ENCODE measurements around the gene SLC25A38.

SLC25A38 gene

GRCh38 chr3:39427506-39427905 is 44.3 kb downstream of the SLC25A38 start:
- H3K4me3 ChIP-seq (ENCODE audit: insufficient read length, low read depth) = no peak overlapping the region
- DNase-seq (ENCODE audit: low read depth, low spot score) = no peak

DNA sequence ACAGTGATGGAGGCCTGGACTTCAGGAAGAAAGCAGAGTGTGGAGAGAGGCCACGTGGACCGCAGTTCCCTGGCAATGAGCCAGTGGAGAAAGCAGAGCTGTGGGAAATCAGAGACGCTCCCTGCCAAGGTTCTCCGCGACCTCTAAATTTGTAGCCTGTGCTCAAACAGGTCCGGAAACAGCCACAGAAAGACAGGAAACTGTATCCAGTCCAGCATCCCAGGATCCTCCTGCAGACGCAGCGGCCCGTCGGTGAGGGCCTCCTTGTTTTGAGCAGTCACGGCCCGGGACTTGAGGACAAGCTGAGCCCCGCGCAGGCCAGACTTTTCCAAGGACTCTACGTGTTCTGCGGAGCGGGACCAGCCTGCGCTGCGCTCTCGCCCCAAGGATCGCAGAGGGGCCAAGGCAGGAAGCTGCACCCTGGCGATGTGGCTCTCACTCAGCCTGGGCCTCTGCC is 45.6 kb downstream of the SLC25A38 start:
- Histone ChIP-seq H3K9me3 (ENCODE audit: insufficient read depth, low read length) (no peaks in the 10 kb centered on the region), H3K4me3 (ENCODE audit: insufficient read length, low read depth) (no peak overlapping the region), H3K36me3 (ENCODE audit: insufficient read depth, insufficient read length, low read length) (no peaks in the 10 kb centered on the region), H3K27me3 (ENCODE audit: insufficient read depth, insufficient read length) (no peaks in the 10 kb centered on the region), H3K9ac (ENCODE audit: insufficient read length, low read depth) (no peak overlapping the region), H3K4me1 (ENCODE audit: insufficient read depth, insufficient read length) (no peaks in the 10 kb centered on the region)
- no peak for TF ChIP-seq YY1 (IDR thresholded peaks at IDR 0.05; ENCODE audit: insufficient read depth, insufficient read length)
- TF ChIP-seq SUZ12 (IDR thresholded peaks at IDR 0.05; ENCODE audit: extremely low read depth, insufficient read depth, insufficient read length) = no peak
- no peak for TF ChIP-seq ZNF274 (IDR thresholded peaks at IDR 0.05; ENCODE audit: low read depth, low read length)
- no peak for DNase-seq (ENCODE audit: low read depth, low spot score)

More at GRCh38 chr3:39427506-39427905, 44.3 kb downstream of the SLC25A38 start:
- H3K36me3 ChIP-seq (ENCODE audit: insufficient read depth, insufficient read length, low read length) = no peaks in the 10 kb centered on the region
- no peaks in the 10 kb centered on the region for H3K27me3 ChIP-seq (ENCODE audit: insufficient read depth, insufficient read length)
- 0 out of 2 replicates have a peak, but pooled peaks cover under 1% of the 10 kb centered on the region for H3K9me3 ChIP-seq (ENCODE audit: insufficient read depth, low read length)
- no peaks in the 10 kb centered on the region for H3K4me1 ChIP-seq (ENCODE audit: insufficient read depth, insufficient read length)
- no peak overlapping the region for H3K9ac ChIP-seq (ENCODE audit: insufficient read length, low read depth)
- no peak for TF ChIP-seq SUZ12 (IDR thresholded peaks at IDR 0.05; ENCODE audit: extremely low read depth, insufficient read depth, insufficient read length)
- no peak for TF ChIP-seq ZNF274 (IDR thresholded peaks at IDR 0.05; ENCODE audit: low read depth, low read length)

DNA sequence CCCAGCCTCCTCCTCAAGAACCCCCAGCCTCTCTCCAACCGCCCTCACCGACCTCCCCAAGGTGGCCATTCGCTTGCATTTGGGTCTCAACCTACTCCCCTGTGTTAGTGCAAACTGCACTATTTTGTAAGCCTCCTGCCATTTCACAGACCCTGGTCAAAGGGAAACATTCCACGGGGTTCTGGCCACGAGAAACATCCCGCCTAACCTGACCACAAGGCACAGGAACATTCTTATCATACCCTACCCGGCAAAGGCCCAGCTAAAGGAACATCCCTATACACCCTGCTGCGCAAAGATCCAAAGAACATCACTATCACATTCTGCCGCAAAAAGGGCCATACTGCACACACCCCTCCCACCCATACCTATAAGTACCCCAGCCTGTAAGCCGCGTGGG is 46.3 kb downstream of the SLC25A38 start:
- H3K4me3 ChIP-seq (ENCODE audit: insufficient read length, low read depth) = no peak overlapping the region
- H3K27me3 ChIP-seq (ENCODE audit: insufficient read depth, insufficient read length) = no peaks in the 10 kb centered on the region

GRCh38 chr3:39432342-39432741 is 49.2 kb downstream of the SLC25A38 start:
- no peak for DNase-seq (ENCODE audit: low read depth, low spot score)
- TF ChIP-seq ZNF274 (IDR thresholded peaks at IDR 0.05; ENCODE audit: low read depth, low read length) (no peak), YY1 (IDR thresholded peaks at IDR 0.05; ENCODE audit: insufficient read depth, insufficient read length) (no peak), SUZ12 (IDR thresholded peaks at IDR 0.05; ENCODE audit: extremely low read depth, insufficient read depth, insufficient read length) (no peak)
- H3K4me3 ChIP-seq (ENCODE audit: insufficient read length, low read depth) = no peak overlapping the region
- H3K9ac ChIP-seq (ENCODE audit: insufficient read length, low read depth) = no peak overlapping the region
- H3K27me3 ChIP-seq (ENCODE audit: insufficient read depth, insufficient read length) = no peaks in the 10 kb centered on the region
- H3K36me3 ChIP-seq (ENCODE audit: insufficient read depth, insufficient read length, low read length) = no peaks in the 10 kb centered on the region
- no peaks in the 10 kb centered on the region for H3K4me1 ChIP-seq (ENCODE audit: insufficient read depth, insufficient read length)
- no peaks in the 10 kb centered on the region for H3K9me3 ChIP-seq (ENCODE audit: insufficient read depth, low read length)

More for the DNA sequence above, 46.3 kb downstream of the SLC25A38 start:
- Histone ChIP-seq H3K9me3 (ENCODE audit: insufficient read depth, low read length) (no peaks in the 10 kb centered on the region), H3K36me3 (ENCODE audit: insufficient read depth, insufficient read length, low read length) (no peaks in the 10 kb centered on the region), H3K4me1 (ENCODE audit: insufficient read depth, insufficient read length) (no peaks in the 10 kb centered on the region), H3K9ac (ENCODE audit: insufficient read length, low read depth) (no peak overlapping the region)
- TF ChIP-seq ZNF274 (IDR thresholded peaks at IDR 0.05; ENCODE audit: low read depth, low read length) (no peak), YY1 (IDR thresholded peaks at IDR 0.05; ENCODE audit: insufficient read depth, insufficient read length) (no peak), SUZ12 (IDR thresholded peaks at IDR 0.05; ENCODE audit: extremely low read depth, insufficient read depth, insufficient read length) (no peak)
- DNase-seq (ENCODE audit: low read depth, low spot score) = no peak

- Histone ChIP-seq H3K36me3 (ENCODE audit: insufficient read depth, insufficient read length, low read length) (no peaks in the 10 kb centered on the region), H3K4me3 (ENCODE audit: insufficient read length, low read depth) (no peak overlapping the region), H3K9ac (ENCODE audit: insufficient read length, low read depth) (no peak overlapping the region), H3K27me3 (ENCODE audit: insufficient read depth, insufficient read length) (no peaks in the 10 kb centered on the region), H3K4me1 (ENCODE audit: insufficient read depth, insufficient read length) (no peaks in the 10 kb centered on the region), H3K9me3 (ENCODE audit: insufficient read depth, low read length) (no peaks in the 10 kb centered on the region)
- no peak for TF ChIP-seq SUZ12 (IDR thresholded peaks at IDR 0.05; ENCODE audit: extremely low read depth, insufficient read depth, insufficient read length)
- TF ChIP-seq ZNF274 (IDR thresholded peaks at IDR 0.05; ENCODE audit: low read depth, low read length) = no peak
- no peak for TF ChIP-seq YY1 (IDR thresholded peaks at IDR 0.05; ENCODE audit: insufficient read depth, insufficient read length)
- DNase-seq (ENCODE audit: low read depth, low spot score) = no peak
Measured at GRCh38 chr3:39433642-39434041, 50.5 kb downstream of the SLC25A38 start.

DNA sequence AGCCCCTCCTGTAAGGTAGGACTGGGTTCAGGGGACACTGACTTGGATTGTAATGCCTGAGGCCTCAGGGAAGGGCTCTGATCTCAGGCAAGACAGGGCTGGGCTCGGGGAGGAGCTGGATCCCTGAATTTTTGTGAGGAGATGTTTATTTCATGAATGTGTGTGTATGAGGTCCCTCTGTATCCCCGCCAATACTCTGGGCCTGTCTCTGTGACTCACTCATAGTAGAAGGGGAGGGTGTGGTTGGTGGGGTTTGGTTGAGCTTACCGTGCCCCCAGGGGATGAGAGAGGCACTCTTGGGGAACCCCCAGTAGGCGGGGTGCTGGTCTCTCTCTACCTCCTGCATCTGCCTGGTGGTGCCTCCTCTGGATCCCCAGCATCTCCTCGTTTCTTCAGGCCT is 51.4 kb downstream of the SLC25A38 start:
- no peak for TF ChIP-seq ZNF274 (IDR thresholded peaks at IDR 0.05; ENCODE audit: low read depth, low read length)
- Histone ChIP-seq H3K4me3 (ENCODE audit: insufficient read length, low read depth) (no peak overlapping the region), H3K27me3 (ENCODE audit: insufficient read depth, insufficient read length) (no peaks in the 10 kb centered on the region), H3K9ac (ENCODE audit: insufficient read length, low read depth) (no peak overlapping the region), H3K36me3 (ENCODE audit: insufficient read depth, insufficient read length, low read length) (no peaks in the 10 kb centered on the region), H3K9me3 (ENCODE audit: insufficient read depth, low read length) (no peaks in the 10 kb centered on the region), H3K4me1 (ENCODE audit: insufficient read depth, insufficient read length) (no peaks in the 10 kb centered on the region)
- DNase-seq (ENCODE audit: low read depth, low spot score) = no peak

GRCh38 chr3:39435006-39435748 is 52.0 kb downstream of the SLC25A38 start:
- Histone ChIP-seq H3K36me3 (ENCODE audit: insufficient read depth, insufficient read length, low read length) (no peaks in the 10 kb centered on the region), H3K9ac (ENCODE audit: insufficient read length, low read depth) (no peak overlapping the region), H3K27me3 (ENCODE audit: insufficient read depth, insufficient read length) (no peaks in the 10 kb centered on the region), H3K4me1 (ENCODE audit: insufficient read depth, insufficient read length) (no peaks in the 10 kb centered on the region), H3K9me3 (ENCODE audit: insufficient read depth, low read length) (no peaks in the 10 kb centered on the region), H3K4me3 (ENCODE audit: insufficient read length, low read depth) (no peak overlapping the region)
- DNase-seq (ENCODE audit: low read depth, low spot score) = no peak
- TF ChIP-seq YY1 (IDR thresholded peaks at IDR 0.05; ENCODE audit: insufficient read depth, insufficient read length) (no peak), ZNF274 (IDR thresholded peaks at IDR 0.05; ENCODE audit: low read depth, low read length) (no peak), SUZ12 (IDR thresholded peaks at IDR 0.05; ENCODE audit: extremely low read depth, insufficient read depth, insufficient read length) (no peak)
